GM21576 (cell line): ENCODE results near the gene PNMA3.
A peak's percentile ranks its signal among the peaks of the same experiment; 100 is the strongest.
"Not testable (repeated sequence)": the region's sequence is repeated elsewhere in the genome, so short reads cannot be mapped to it uniquely, and the experiment has no call there.

Source experiments
- ATAC-seq: cut with Tn5 transposase; IDR thresholded peaks from one replicate; pipeline ENCODE4 v1.9.1; 2021; ENCODE audit warnings: mild to moderate bottlenecking, moderate library complexity; ENCODE audit not compliant: unreplicated experiment

PNMA3 gene

GRCh38 chrX:153055871-153056749, at the start of gene PNMA3:
Gene PNMA3, plus strand, starts transcription at chrX:153056470. Its CDS starts 586 bp downstream, at chrX:153057056.
- ATAC-seq, result no peak

- not testable (repeated sequence) for ATAC-seq
Observed at GRCh38 chrX:153017174-153017573, 39.1 kb upstream of the PNMA3 start.

- ATAC-seq, result no peak
Observed at GRCh38 chrX:153019166-153019565, 37.1 kb upstream of the PNMA3 start.

- ATAC-seq, result peak; percentile 90
Observed at GRCh38 chrX:153026501-153026900, 29.8 kb upstream of the PNMA3 start.

- not testable (repeated sequence) for ATAC-seq
Observed at GRCh38 chrX:153028487-153028886, 27.8 kb upstream of the PNMA3 start.

- no peak for ATAC-seq
Observed at GRCh38 chrX:153029162-153029561, 27.1 kb upstream of the PNMA3 start.

- no peak for ATAC-seq
Observed at GRCh38 chrX:153029875-153030274, 26.4 kb upstream of the PNMA3 start.

- ATAC-seq, result no peak
Observed at GRCh38 chrX:153030801-153031200, 25.5 kb upstream of the PNMA3 start.

- peak; percentile 67 for ATAC-seq
Observed at GRCh38 chrX:153032397-153033118, 23.7 kb upstream of the PNMA3 start.

- no peak for ATAC-seq
Observed at GRCh38 chrX:153049093-153049492, 7.2 kb upstream of the PNMA3 start.

- no peak for ATAC-seq
Observed at GRCh38 chrX:153052534-153052933, 3.7 kb upstream of the PNMA3 start.

- no peak for ATAC-seq
Observed at GRCh38 chrX:153057281-153057680, 1.0 kb downstream of the PNMA3 start.

- ATAC-seq, result no peak
Observed at GRCh38 chrX:153059191-153060094, 3.2 kb downstream of the PNMA3 start.

GRCh38 chrX:153060095-153060445, 3.8 kb downstream of the PNMA3 start:
- no peak for ATAC-seq

GRCh38 chrX:153061732-153062131, 5.5 kb downstream of the PNMA3 start:
- no peak for ATAC-seq

GRCh38 chrX:153063315-153063714, 7.0 kb downstream of the PNMA3 start:
- ATAC-seq, result no peak

- no peak for ATAC-seq
Observed at GRCh38 chrX:153064061-153064460, 7.8 kb downstream of the PNMA3 start.

- no peak for ATAC-seq
Observed at GRCh38 chrX:153065389-153065788, 9.1 kb downstream of the PNMA3 start.

GRCh38 chrX:153066402-153066801, 10.1 kb downstream of the PNMA3 start:
- not testable (repeated sequence) for ATAC-seq

- not testable (repeated sequence) for ATAC-seq
Observed at GRCh38 chrX:153071909-153072583, 15.8 kb downstream of the PNMA3 start, which contains the start of gene PNMA6A. Gene PNMA6A, plus strand, starts transcription at chrX:153072454. Its CDS starts 609 bp downstream, at chrX:153073063.
